ENCODE results near the gene CDH4.

Gene CDH4

GRCh38 chr20:61763740-61764400, 511.8 kb downstream of the CDH4 start:
- no peak for DNase-seq

- DNase-seq, result no peak
These were observed 512.5 kb downstream of the CDH4 start for GRCh38 chr20:61764471-61765025.

- DNase-seq, result no peak
These were observed 513.2 kb downstream of the CDH4 start for GRCh38 chr20:61765081-61765870.

DNA sequence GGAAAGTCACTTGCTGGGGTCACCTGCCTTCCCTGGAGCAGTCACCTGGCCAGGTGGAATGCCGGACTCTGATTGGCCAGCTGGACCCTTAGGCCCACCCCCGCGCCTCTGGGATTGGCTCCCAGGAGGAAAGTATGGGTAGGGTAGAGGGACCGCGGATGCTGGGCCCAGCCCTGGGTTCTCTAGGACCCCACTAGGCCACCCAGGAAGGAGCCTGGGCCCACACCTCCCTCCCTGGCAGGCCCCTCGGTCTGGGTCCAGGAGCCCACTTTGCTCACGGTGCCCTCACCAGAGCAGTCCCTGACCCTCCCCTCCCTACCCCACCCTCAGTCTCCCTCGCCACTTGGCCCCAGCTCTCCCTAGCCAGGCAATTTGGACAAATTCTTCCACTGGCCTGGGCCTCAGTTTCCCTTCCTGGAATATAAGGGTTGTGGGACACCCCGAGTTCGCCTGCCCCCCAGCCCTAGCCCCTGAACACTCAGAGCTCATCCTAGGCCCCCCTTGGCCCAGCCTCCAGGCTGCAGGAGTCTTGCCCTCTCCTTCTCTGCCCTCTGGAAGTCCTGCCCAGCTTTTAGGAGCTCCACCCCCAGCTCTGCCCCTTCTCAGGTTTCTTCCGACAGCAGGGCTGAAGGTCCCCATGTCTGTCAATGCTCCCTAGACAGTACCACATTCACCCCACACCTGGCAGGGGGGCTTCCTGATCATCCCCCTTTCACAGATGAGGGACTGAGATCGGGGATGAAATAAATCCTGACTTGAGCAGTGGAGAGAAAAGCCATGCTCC, 514.0 kb downstream of the CDH4 start:
- DNase-seq, result no peak

DNA sequence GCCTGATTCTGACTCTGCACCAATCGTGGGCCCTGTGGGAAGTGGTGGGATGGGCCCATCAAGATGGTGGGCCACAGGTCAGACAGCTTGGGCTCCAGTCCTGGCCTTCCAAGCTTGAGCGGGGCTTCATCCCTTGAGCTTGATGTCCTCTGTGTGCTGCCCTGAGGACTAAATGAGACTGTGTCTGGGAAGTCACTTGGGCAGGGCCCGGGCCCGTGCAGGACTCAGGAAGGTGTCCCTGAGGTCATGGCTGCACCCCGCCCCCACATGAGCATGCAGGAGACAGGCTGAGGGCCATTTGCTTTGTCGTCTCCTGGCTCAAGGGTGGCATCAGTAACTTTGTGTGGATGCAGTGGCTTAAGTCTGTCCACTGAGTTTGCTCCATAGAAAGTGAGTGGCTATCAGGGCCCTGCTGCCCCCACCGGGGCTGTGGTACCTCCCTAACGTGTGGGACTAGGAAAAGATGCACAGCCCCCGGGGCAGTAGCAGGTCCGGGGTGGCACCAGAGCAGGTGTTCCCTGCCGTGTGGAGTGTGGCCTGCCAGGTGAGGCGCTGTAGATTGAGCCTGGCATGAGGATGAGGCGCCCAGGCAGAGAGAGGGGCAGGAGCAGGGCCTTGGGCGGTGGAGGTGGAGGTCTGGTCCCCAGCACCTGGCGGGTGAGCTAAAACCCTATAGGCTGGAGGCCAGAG, 515.0 kb downstream of the CDH4 start:
- no peak for DNase-seq

DNA sequence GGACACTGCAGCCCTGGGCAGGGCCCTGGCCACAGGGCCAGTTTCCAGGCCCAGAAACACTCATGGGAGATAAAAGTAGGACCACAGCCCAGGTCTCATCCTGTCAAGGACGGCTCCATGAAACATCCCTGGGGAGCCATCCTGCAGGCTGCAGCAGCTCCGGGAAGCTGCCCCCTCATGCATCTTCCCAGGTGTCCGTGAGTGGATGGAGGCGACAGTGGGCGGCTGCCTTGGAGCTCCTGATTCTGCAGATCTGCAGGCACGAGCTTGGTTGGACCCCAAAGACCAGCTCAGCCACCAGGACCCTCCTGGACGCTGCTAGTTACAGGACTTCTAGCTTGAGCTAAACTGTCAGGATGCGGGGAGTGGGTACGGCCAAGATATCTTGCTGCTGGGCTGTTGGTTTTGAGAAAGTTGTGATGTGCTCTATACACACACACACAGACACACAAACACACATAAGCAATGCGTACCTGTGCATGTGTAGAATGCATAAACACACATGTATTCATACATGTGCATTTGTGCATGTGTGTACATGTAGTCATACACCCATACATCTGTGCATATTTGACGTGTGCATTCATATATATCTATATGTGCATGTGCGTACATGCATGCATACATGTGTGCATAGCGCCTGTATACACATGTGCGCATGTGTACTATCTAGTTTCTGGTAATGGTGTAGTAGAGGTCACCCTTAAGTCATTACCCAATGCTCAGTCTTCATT, 515.9 kb downstream of the CDH4 start:
- no peak for DNase-seq

DNA sequence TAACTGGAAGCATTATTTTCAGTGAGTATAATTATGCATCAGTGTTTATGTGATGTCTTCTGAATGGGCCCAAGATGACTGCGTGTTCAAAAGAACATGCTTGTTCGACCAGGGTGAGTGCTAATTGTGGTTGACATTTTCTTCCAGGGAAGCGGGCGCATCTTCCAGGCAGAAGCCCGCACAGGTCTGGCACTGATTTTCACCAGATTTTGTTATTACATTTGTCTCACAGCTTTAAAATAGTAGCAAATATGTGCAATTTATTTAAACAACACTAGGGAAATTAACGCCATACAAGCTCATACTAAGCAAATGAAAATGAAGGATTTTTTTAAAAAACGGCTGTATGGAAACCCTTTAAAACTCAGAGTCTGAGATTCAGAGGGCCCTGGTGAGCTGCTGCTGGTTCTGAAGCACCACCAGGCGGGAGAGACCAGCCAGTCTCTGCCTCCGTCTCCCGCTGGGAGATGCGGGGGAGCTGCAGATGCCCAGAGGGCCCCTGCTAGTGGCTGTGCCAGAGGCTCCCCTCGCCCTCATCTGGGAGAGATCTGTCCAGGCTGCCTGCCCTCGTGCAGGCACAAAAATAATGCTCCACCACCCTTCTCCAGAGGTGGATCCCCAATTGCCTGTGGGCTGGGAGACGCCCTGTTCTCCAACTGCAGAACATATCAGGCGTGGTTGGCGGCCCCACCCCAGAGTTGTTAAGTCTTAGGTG, 516.7 kb downstream of the CDH4 start:
- DNase-seq, result no peak

DNA sequence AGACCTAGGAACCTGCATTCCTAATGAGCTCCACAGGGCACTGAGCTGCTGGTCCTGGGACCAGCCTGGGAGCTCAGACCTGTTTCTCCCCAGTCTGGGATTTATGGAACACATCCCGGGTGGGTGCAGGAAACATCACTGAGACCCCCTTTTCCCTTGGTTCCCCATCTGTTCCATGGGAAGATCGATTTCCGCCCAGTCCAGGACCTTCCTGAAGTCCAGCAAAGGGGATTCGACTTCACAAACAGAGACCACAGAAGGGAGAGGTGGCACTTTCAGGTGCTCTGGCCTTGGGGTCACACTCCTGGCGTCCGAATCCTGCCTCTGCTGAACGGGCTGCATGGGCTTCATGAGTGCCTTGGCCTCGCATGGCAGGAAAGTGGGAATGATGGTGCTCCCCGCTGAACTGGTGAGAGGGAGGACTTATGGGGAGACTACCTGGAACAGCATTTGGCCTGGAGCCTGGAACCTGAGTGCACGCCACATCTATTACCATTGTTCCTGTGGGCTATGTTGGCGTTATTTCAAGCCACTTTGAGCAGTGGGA, 517.3 kb downstream of the CDH4 start:
- DNase-seq, result no peak

GRCh38 chr20:61770113-61770585, 518.1 kb downstream of the CDH4 start:
- no peak for DNase-seq

GRCh38 chr20:61771805-61772350, 519.8 kb downstream of the CDH4 start:
- DNase-seq, result no peak

GRCh38 chr20:61772828-61773631, 521.0 kb downstream of the CDH4 start:
- DNase-seq, result no peak

DNA sequence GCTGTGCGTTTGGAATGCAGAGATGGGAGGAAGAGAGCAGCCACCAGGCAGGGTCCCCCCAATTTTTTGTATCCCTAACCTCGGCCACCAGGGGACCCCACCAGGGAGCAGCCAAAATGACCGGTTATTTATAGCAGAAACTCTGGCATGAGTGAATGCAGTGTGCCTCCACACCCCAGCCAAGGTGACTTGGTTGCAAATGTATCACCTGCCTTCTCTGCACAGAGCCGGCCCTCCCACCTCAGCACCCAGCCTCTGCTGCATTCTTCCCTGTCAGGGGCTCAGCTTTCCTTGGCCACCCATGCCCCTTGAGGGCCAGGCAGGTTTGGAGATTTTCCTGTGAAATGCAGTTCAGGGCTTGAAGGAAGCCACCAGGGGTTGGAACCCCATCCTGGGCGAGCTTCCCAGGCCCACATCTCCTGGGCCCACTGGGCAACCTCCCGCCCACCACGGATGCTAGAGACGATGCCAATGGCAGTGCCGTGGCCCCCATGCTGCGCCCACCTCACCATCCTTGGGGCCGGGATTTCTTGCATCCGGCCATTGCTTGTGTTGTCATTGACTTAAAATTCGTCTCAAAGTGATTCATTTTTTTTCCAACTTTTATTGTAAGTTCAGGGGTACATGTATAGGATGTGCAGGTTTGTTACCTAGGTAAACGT, 522.0 kb downstream of the CDH4 start:
- DNase-seq, result no peak

DNA sequence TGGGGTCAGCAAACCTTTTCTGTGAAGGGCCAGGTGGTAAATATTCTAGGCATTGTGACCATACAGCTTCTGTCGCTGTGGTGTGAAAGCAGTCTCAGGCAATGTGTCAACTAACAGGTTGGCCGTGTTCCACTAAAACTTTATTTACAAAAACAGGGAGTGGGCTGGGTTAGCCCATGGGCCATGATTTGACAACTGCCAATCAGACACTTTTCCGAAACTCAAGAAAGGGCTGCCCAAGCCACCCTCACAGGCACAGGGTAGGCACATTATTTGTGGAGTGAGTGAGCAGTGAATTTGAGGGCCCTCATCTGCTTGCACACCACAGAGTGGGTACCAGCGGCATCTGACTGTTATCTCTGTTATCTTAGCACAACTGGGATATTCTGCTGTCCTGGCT, 523.4 kb downstream of the CDH4 start:
- no peak for DNase-seq

DNA sequence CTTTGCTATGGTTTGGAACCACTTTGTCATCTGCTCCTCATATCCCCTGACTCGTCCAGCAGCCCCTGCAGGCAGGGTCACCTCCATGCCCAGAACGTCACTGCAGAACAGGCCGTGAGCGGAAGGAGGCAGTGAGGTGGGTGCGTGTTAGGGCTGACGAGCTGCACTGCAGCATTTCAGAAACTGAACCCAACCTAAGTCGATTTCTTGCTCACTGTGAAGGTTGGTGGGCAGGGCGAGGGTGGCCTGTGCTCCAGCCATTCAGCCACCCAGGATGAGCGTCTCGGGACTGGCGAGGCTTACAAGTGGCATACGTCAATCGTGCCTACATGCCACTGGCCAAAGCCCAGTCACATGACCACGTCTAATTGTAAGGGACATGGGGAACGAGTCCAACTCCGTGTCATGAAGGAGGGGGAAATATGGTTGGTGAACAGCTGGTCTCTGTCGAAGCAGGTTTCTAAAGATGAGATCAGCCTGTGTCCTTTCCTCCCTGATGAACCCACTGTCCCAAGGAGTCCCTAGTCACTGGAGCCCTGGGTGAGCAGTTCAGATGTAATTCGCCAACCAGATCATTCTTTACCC, 524.5 kb downstream of the CDH4 start:
- no peak for DNase-seq

- DNase-seq, result no peak
These were observed 525.9 kb downstream of the CDH4 start for GRCh38 chr20:61777773-61778494.

DNA sequence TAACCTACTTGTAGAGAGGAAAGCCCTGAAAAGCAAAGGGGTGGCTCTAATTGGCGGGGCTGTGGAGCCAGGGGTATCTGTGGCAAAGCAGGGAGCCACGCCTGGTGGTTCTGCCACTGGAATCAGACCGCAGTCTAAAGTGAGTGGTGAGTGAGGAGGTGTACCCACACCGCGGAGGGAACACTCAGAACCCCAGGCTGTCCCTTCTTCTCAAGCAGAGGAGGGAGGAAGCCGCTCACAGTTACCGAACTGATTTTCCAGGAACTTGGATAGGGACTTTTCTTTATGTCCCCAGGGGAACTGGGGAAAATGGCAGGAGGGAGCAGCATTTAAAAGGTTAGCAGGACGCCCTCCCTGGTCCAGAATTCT, 526.4 kb downstream of the CDH4 start:
- DNase-seq, result no peak

- no peak for DNase-seq
These were observed 527.3 kb downstream of the CDH4 start for GRCh38 chr20:61779176-61779965.
